PC-9 (cell line): Measurements from ENCODE around the gene SDF2.

Experiments used
- EZH2 ChIP-seq: fragments of 200-600 bp; sonication (generic); IDR thresholded peaks from 2 replicates; pipeline ENCODE4 v1.8.0; 2017; ENCODE audit warnings: antibody characterized with exemption, low read depth
- TF ChIP-seq, protein P1 (sequence below): fragments of 200-600 bp; sonication (generic); conservative IDR thresholded peaks from 2 replicates; pipeline ENCODE4 v1.6.1; 2017; ENCODE audit warnings: mixed run types, antibody characterized with exemption, mild to moderate bottlenecking, moderate library complexity

DNA sequence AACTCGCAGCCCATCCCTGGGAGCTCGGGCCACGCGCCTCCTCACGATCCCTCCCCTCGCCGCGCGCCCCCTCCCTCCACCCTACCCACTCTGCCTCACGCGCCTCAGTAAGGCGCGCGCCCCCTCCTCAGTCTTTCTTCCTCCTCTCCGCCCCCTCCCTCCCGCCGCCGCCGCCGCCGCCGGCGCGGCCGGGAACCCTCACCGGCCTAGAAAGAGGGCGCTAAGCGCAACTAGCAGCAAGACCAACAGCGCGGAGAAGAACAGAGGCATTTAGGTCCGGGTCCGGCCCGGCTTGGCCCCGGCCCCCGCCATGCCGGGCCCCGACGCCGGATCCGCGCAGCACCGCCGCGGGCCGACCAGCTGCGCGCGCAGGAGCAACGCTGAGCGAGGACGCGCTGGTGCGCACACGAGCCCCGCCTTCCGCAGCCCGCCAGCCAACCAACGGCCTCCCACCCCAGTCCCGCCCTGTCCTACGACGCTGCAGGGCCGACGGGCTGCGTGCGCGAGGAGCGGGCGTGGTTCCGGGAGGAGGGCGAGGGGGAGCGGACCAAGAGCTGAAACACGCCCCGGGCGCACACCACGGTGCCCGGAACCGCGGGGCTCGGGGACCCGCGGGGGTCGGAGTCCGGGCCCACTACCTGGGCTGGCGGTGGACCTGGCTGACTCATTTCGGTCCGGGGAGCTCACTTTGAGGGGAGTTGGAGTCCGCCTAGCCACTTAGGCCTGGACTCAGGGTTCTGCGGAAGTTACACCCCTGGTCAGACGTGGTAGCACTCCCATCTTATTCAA lies 16.7 kb downstream of the SDF2 start, which contains the start of gene BLTP2:
- TF ChIP-seq, protein P1, sequence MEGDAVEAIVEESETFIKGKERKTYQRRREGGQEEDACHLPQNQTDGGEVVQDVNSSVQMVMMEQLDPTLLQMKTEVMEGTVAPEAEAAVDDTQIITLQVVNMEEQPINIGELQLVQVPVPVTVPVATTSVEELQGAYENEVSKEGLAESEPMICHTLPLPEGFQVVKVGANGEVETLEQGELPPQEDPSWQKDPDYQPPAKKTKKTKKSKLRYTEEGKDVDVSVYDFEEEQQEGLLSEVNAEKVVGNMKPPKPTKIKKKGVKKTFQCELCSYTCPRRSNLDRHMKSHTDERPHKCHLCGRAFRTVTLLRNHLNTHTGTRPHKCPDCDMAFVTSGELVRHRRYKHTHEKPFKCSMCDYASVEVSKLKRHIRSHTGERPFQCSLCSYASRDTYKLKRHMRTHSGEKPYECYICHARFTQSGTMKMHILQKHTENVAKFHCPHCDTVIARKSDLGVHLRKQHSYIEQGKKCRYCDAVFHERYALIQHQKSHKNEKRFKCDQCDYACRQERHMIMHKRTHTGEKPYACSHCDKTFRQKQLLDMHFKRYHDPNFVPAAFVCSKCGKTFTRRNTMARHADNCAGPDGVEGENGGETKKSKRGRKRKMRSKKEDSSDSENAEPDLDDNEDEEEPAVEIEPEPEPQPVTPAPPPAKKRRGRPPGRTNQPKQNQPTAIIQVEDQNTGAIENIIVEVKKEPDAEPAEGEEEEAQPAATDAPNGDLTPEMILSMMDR, result no peak
- TF ChIP-seq EZH2, result no peak
